ENCODE results near the gene NKAIN4.

DNA sequence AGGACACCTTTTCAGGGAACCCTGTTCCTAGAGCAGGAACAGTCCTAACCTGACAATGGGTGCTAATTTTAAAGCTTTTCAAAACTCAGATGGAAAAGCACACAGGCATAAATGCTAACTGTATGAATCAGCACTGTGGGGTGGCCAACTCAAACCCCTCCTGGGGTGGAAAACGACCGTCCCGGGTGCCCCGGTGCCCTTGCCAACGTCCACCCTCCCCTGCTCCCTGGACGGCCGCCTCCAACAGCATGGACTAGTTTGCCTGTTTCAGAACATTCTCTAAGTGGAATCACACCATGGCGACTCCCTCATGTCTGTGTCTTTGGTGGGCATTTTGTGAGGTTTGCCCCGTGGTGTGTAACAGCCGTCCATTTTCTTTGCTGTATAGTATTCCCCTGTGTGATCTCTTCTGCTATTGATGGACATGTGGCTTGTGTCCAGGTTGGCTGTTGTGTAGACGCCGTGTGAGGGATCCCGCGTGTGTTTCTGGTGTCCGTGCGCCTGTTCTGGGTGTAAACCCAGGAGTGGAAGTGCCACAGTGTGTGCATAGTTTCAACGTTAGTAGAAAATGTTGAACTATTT, 44.6 kb upstream of the NKAIN4 start:
- TF ChIP-seq TAF1 (IDR thresholded peaks at IDR 0.05; ENCODE audit: low read depth) (no peak), TEAD4 (IDR thresholded peaks at IDR 0.05) (no peak), EP300 (IDR thresholded peaks at IDR 0.05; ENCODE audit: borderline replicate concordance) (no peak), FOXM1 (IDR thresholded peaks at IDR 0.05; ENCODE audit: borderline replicate concordance, low read depth) (no peak)
